ENCODE results near the gene HIVEP1.
"Not testable (repeated sequence)": the region's sequence is repeated elsewhere in the genome, so short reads cannot be mapped to it uniquely, and the experiment has no call there.

The HIVEP1 gene

GRCh38 chr6:12116978-12117377, 104.9 kb downstream of the HIVEP1 start:
- no peak for DNase-seq (ENCODE audit: low read depth in 2 of 2)

GRCh38 chr6:12118607-12119006, 106.5 kb downstream of the HIVEP1 start:
- no peak for DNase-seq (ENCODE audit: low read depth in 2 of 2)

- no peak for DNase-seq (ENCODE audit: low read depth in 2 of 2)
Measured at GRCh38 chr6:12119085-12119588, 107.0 kb downstream of the HIVEP1 start.

- no peak for DNase-seq (ENCODE audit: low read depth in 2 of 2)
Measured at GRCh38 chr6:12125396-12125795, 113.3 kb downstream of the HIVEP1 start.

GRCh38 chr6:12126051-12126450, 113.9 kb downstream of the HIVEP1 start:
- DNase-seq (ENCODE audit: low read depth in 2 of 2) = no peak

- no peak for DNase-seq (ENCODE audit: low read depth in 2 of 2)
Measured at GRCh38 chr6:12129523-12129922, 117.4 kb downstream of the HIVEP1 start.

- DNase-seq (ENCODE audit: low read depth in 2 of 2) = no peak
Measured at GRCh38 chr6:12132351-12133222, 120.5 kb downstream of the HIVEP1 start.

GRCh38 chr6:12134581-12134980, 122.5 kb downstream of the HIVEP1 start:
- DNase-seq (ENCODE audit: low read depth in 2 of 2) = no peak

- DNase-seq (ENCODE audit: low read depth in 2 of 2) = no peak
Measured at GRCh38 chr6:12134991-12135390, 122.9 kb downstream of the HIVEP1 start.

GRCh38 chr6:12136905-12137304, 124.8 kb downstream of the HIVEP1 start:
- no peak for DNase-seq (ENCODE audit: low read depth in 2 of 2)

- DNase-seq (ENCODE audit: low read depth in 2 of 2) = no peak
Measured at GRCh38 chr6:12137480-12137879, 125.4 kb downstream of the HIVEP1 start.

GRCh38 chr6:12138381-12138780, 126.3 kb downstream of the HIVEP1 start:
- DNase-seq (ENCODE audit: low read depth in 2 of 2) = no peak

- no peak for DNase-seq (ENCODE audit: low read depth in 2 of 2)
Measured at GRCh38 chr6:12138936-12139335, 126.8 kb downstream of the HIVEP1 start.

GRCh38 chr6:12147557-12148316, 135.6 kb downstream of the HIVEP1 start:
- DNase-seq (ENCODE audit: low read depth in 2 of 2) = no peak

- no peak for DNase-seq (ENCODE audit: low read depth in 2 of 2)
Measured at GRCh38 chr6:12148317-12148801, 136.2 kb downstream of the HIVEP1 start.

- no peak for DNase-seq (ENCODE audit: low read depth in 2 of 2)
Measured at GRCh38 chr6:12148841-12149240, 136.7 kb downstream of the HIVEP1 start.

- no peak for DNase-seq (ENCODE audit: low read depth in 2 of 2)
Measured at GRCh38 chr6:12149944-12150510, 137.9 kb downstream of the HIVEP1 start.

- DNase-seq (ENCODE audit: low read depth in 2 of 2) = peak; percentile 16 to 20
Measured at GRCh38 chr6:12150812-12151432, 138.8 kb downstream of the HIVEP1 start.

GRCh38 chr6:12151433-12151820, 139.3 kb downstream of the HIVEP1 start:
- DNase-seq (ENCODE audit: low read depth in 2 of 2) = no peak

- no peak for DNase-seq (ENCODE audit: low read depth in 2 of 2)
Measured at GRCh38 chr6:12152023-12152970, 140.2 kb downstream of the HIVEP1 start.

- not testable (repeated sequence) for DNase-seq (ENCODE audit: low read depth in 2 of 2)
Measured at GRCh38 chr6:12155769-12156168, 143.7 kb downstream of the HIVEP1 start.

All from stimulated activated CD4-positive, alpha-beta T cell treated with anti-CD3 and anti-CD28 coated beads, Interleukin-1b, Interleukin-23, amount 100 ng/mL, for 4 hours (primary cell).